Hepatocyte (in vitro differentiated cells): Measurements from ENCODE around the gene CHST15. TPM values are rescaled to one million over a fixed set of nuclear protein-coding genes. Genes with fewer than 3 reads are reported as not detected.

Experiments used
- DNase-seq: peaks from one replicate; pipeline ENCODE4 v3.0.0-alpha.2; 2016; ENCODE audit warnings: low spot score
- H2AFZ ChIP-seq: fragments of 200-600 bp; sonication (generic); 2 replicates; pipeline ENCODE4 v1.6.0; 2016; ENCODE audit warnings: antibody characterized with exemption, mild to moderate bottlenecking
- H3K27ac ChIP-seq: fragments of 200-600 bp; sonication (generic); 2 replicates; pipeline ENCODE4 v1.5.1; 2016; ENCODE audit warnings: mild to moderate bottlenecking
- H3K27me3 ChIP-seq: fragments of 200-600 bp; sonication (generic); 2 replicates; pipeline ENCODE4 v1.6.1; 2016
- H3K36me3 ChIP-seq: fragments of 200-600 bp; sonication (generic); replicated peaks from 2 replicates; pipeline ENCODE4 v1.5.1; 2016; ENCODE audit warnings: low read depth; ENCODE audit not compliant: insufficient read depth
- H3K4me1 ChIP-seq: fragments of 200-600 bp; sonication (generic); 2 replicates; pipeline ENCODE4 v1.5.1; 2016; ENCODE audit warnings: mild to moderate bottlenecking, moderate library complexity; ENCODE audit not compliant: insufficient read depth
- H3K4me2 ChIP-seq: fragments of 200-600 bp; sonication (generic); 2 replicates; pipeline ENCODE4 v1.6.0; 2016
- H3K4me3 ChIP-seq: fragments of 200-600 bp; sonication (generic); 2 replicates; pipeline ENCODE4 v1.5.1; 2016; ENCODE audit warnings: mild to moderate bottlenecking
- H3K79me2 ChIP-seq: fragments of 200-600 bp; sonication (generic); 2 replicates; pipeline ENCODE4 v1.6.0; 2017; ENCODE audit warnings: mild to moderate bottlenecking
- H3K9me2 ChIP-seq: fragments of 200-600 bp; sonication (generic); replicated peaks from 2 replicates; pipeline ENCODE4 v1.6.0; 2017; ENCODE audit warnings: mild to moderate bottlenecking; ENCODE audit not compliant: insufficient read depth
- H3K9me3 ChIP-seq: fragments of 200-600 bp; sonication (generic); 2 replicates; pipeline ENCODE4 v1.5.1; 2016; ENCODE audit warnings: low read depth, mild to moderate bottlenecking
- H4K20me1 ChIP-seq: fragments of 200-600 bp; sonication (generic); 2 replicates; pipeline ENCODE4 v1.6.0; 2016; ENCODE audit warnings: mild to moderate bottlenecking; ENCODE audit not compliant: insufficient read depth, poor library complexity, severe bottlenecking
- EZH2 ChIP-seq: fragments of 200-600 bp; sonication (generic); IDR thresholded peaks from 2 replicates; pipeline ENCODE4 v1.6.1; 2016; ENCODE audit warnings: antibody characterized with exemption, mild to moderate bottlenecking, borderline replicate concordance
- EZH2phosphoT487 ChIP-seq: fragments of 200-600 bp; sonication (generic); IDR thresholded peaks from one replicate; pipeline ENCODE4 v1.6.1; 2018; ENCODE audit warnings: antibody characterized with exemption, mild to moderate bottlenecking, low read depth, moderate library complexity; ENCODE audit not compliant: unreplicated experiment, severe bottlenecking
- WGBS: methylation state at CpG from one replicate; pipeline ENCODE4 v1.1.6; 2016; ENCODE audit warnings: low lambda C conversion rate; ENCODE audit errors: missing lambda C conversion rate; 5-methylcytosine and 5-hydroxymethylcytosine counted together
- polyA plus RNA-seq: library from polyadenylated mRNA; unstranded; fragments of >200 nt; fragmentation: Nextera tagmentation; extraction: Ambion mirVana; gene quantifications from 2 replicates; pipeline ENCODE4 v1.2.1, GENCODE V29; 2016
- total RNA-seq: library from RNA; depleted of rRNA; stranded (reverse); fragments of >200 nt; gene quantifications from 2 replicates; pipeline ENCODE4 v1.2.3, GENCODE V29; 2014
- TF ChIP-seq, protein P1 (sequence below): fragments of 200-600 bp; sonication (generic); IDR thresholded peaks from 2 replicates; pipeline ENCODE4 v1.5.1; 2016; ENCODE audit warnings: antibody characterized with exemption, mild to moderate bottlenecking; ENCODE audit not compliant: poor library complexity

Gene CHST15
- total and polyA plus RNA-seq, 2 experiments from 2014 or later: 3.9 to 4.5 TPM

DNA sequence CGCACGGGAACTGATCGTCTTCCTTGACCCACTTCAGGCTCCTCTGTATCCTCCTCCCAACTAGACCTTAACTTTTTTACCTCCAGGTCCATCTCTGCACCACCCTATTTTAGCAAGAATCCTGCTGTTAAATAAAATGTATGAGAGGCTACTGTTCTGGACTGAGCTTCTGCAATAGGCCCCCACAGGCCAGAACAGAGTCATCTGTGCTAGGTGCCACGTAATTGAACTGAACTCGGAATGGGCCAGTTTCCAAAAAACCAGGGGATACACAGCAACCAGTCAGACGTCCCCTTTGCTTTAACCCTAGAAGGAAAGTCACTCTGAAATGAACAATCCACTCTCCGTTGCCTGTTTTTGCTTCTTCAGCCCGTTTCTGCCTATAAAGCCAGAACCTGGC is 71.3 kb downstream of the CHST15 start:
- DNase-seq: no peak
- H3K4me3 ChIP-seq: no peak overlapping the region
- TF ChIP-seq EZH2: no peak
- TF ChIP-seq, protein P1, sequence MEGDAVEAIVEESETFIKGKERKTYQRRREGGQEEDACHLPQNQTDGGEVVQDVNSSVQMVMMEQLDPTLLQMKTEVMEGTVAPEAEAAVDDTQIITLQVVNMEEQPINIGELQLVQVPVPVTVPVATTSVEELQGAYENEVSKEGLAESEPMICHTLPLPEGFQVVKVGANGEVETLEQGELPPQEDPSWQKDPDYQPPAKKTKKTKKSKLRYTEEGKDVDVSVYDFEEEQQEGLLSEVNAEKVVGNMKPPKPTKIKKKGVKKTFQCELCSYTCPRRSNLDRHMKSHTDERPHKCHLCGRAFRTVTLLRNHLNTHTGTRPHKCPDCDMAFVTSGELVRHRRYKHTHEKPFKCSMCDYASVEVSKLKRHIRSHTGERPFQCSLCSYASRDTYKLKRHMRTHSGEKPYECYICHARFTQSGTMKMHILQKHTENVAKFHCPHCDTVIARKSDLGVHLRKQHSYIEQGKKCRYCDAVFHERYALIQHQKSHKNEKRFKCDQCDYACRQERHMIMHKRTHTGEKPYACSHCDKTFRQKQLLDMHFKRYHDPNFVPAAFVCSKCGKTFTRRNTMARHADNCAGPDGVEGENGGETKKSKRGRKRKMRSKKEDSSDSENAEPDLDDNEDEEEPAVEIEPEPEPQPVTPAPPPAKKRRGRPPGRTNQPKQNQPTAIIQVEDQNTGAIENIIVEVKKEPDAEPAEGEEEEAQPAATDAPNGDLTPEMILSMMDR: no peak
- no peak for TF ChIP-seq EZH2phosphoT487
- H3K9me2 ChIP-seq: no peaks in the 10 kb centered on the region
- no peak overlapping the region for H3K27ac ChIP-seq
- no peaks in the 10 kb centered on the region for H4K20me1 ChIP-seq
- H3K79me2 ChIP-seq: no peaks in the 10 kb centered on the region
- no peak overlapping the region for H2AFZ ChIP-seq
- no peak overlapping the region for H3K4me2 ChIP-seq
- H3K4me1 ChIP-seq: no peaks in the 10 kb centered on the region
- 80% methylated on average over 8 of the region's 8 CpGs for WGBS
- H3K36me3 ChIP-seq: no peaks in the 10 kb centered on the region
- H3K9me3 ChIP-seq: no peaks in the 10 kb centered on the region
- H3K27me3 ChIP-seq: no peaks in the 10 kb centered on the region

DNA sequence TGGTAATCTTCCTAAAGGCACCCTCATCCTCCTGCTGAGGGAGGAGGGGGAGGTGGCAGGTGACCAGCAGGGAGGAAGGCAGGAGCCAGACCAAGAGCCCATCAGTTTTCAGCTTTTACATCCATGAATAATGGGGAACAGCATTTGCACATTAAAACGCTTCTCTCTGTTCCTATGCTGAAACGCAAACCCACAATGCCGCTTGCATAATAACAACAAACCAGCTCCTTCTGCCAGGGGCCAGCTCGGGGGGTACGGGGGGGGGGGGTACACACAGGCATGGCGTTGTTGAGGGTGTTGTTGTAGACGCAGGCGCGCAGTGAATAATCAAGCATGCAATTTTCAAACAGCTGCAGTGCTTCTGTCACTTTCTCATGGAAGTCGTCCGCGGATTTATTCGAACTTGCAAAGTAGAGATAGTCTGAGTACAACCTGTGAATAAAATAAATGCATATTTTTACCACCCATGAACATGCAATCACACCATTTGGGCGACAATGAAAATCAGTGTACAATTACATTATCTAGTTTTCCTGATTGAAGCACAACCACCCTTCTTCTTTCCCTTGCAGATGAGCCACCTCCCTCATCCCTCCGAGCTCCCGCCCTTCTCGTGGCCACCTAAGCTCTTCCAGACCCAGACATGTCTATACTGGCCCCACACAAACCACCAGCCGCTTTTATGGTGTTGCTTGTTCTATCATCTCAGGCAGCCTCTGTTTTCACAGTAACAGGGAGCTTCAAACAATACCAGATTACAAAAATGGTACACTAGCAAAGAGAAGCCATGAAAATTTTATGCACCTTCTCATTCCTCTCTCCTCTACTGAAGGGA is 72.2 kb downstream of the CHST15 start:
- 58% methylated on average over 18 of the region's 18 CpGs for WGBS
- DNase-seq: no peak
- no peak overlapping the region for H2AFZ ChIP-seq

DNA sequence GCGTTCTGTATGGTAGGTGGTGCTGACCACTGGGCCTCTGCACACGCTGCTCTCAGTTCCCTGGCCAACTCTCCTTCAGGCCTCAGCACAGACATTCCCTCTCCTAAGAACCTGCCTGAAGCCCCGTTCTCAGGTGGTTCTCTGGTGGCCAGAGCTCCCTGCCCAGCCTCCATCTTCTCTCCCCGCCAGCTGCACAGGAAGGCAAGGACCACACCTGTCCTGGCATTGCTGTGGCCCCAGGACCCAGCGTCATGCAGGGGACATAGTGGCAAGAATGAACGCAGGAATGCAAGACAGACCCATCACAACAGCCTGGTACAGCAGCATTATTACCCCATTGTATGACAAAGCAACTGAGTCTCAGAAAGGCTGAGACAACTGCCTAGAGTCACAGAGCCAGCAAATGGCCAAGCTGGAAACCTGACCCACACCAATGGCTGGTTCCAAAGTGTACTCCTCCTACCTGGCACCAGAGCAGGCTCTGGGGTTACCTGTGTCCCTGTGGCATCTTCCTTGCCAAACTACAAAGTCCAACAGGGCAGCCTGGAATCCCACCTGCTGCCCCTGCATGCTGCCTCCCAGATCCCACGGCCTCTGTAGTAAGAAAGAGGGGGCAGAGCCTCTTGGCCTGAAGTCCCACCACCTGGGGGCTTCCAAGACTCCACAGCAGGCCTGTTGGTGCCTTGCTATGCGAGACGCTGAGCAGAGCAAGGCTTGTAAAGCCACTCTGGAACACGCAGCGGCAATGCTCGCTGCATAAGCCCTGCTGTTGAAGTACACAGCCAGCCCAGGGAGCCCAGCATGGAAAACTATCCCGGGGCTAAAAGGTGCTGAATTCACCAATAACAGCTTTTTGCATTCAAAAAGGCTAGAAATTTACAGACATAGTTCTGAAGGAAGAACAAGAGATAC is 73.3 kb downstream of the CHST15 start:
- no peak overlapping the region for H3K4me3 ChIP-seq
- H3K4me1 ChIP-seq: no peaks in the 10 kb centered on the region
- no peak for DNase-seq
- no peak overlapping the region for H3K27ac ChIP-seq
- H3K27me3 ChIP-seq: no peaks in the 10 kb centered on the region
- no peak overlapping the region for H2AFZ ChIP-seq
- TF ChIP-seq EZH2phosphoT487: no peak
- TF ChIP-seq, protein P1: no peak
- TF ChIP-seq EZH2: no peak
- no peaks in the 10 kb centered on the region for H4K20me1 ChIP-seq
- H3K9me2 ChIP-seq: no peaks in the 10 kb centered on the region
- H3K9me3 ChIP-seq: no peaks in the 10 kb centered on the region
- no peaks in the 10 kb centered on the region for H3K36me3 ChIP-seq
- no peak overlapping the region for H3K4me2 ChIP-seq
- H3K79me2 ChIP-seq: no peaks in the 10 kb centered on the region
- WGBS: 64% methylated on average over 13 of the region's 13 CpGs

More for the DNA sequence above, 72.2 kb downstream of the CHST15 start:
- Histone ChIP-seq H4K20me1 (no peaks in the 10 kb centered on the region), H3K9me2 (no peaks in the 10 kb centered on the region), H3K9me3 (no peaks in the 10 kb centered on the region), H3K27ac (no peak overlapping the region), H3K4me2 (no peak overlapping the region), H3K79me2 (no peaks in the 10 kb centered on the region), H3K4me3 (no peak overlapping the region), H3K27me3 (no peaks in the 10 kb centered on the region), H3K4me1 (no peaks in the 10 kb centered on the region), H3K36me3 (no peaks in the 10 kb centered on the region)
- TF ChIP-seq EZH2phosphoT487 (no peak), EZH2 (no peak)
- TF ChIP-seq, protein P1: no peak
